ENCODE results near the gene HES5. TPM values are rescaled to one million over a fixed set of nuclear protein-coding genes. Genes with fewer than 3 reads are reported as not detected.

HES5 gene
- total RNA-seq, 1 donor from 2014 or later, result not detected

GRCh38 chr1:2482588-2482987 is 47.5 kb downstream of the HES5 start:
- no peaks in the 10 kb centered on the region for H3K36me3 Mint-ChIP-seq (ENCODE audit: low read depth, unreplicated experiment)
- no peaks in the 10 kb centered on the region for H3K9me3 Mint-ChIP-seq (ENCODE audit: unreplicated experiment)
- no peaks in the 10 kb centered on the region for H3K4me1 Mint-ChIP-seq (ENCODE audit: unreplicated experiment)
- no peak overlapping the region for H3K27ac Mint-ChIP-seq (ENCODE audit: unreplicated experiment)
- no peak for DNase-seq (ENCODE audit: low spot score)
- H3K27me3 Mint-ChIP-seq (ENCODE audit: unreplicated experiment), result peaks cover 7% of the 10 kb centered on the region
- TF ChIP-seq CTCF (IDR thresholded peaks at IDR 0.05; ENCODE audit: unreplicated experiment), result no peak
- H3K4me3 Mint-ChIP-seq (ENCODE audit: unreplicated experiment), result no peak overlapping the region

- H3K27me3 Mint-ChIP-seq (ENCODE audit: unreplicated experiment), result peaks cover 7% of the 10 kb centered on the region
- no peak for TF ChIP-seq CTCF (IDR thresholded peaks at IDR 0.05; ENCODE audit: unreplicated experiment)
- no peaks in the 10 kb centered on the region for H3K4me1 Mint-ChIP-seq (ENCODE audit: unreplicated experiment)
- H3K4me3 Mint-ChIP-seq (ENCODE audit: unreplicated experiment), result no peak overlapping the region
- H3K9me3 Mint-ChIP-seq (ENCODE audit: unreplicated experiment), result no peaks in the 10 kb centered on the region
- no peak overlapping the region for H3K27ac Mint-ChIP-seq (ENCODE audit: unreplicated experiment)
- H3K36me3 Mint-ChIP-seq (ENCODE audit: low read depth, unreplicated experiment), result no peaks in the 10 kb centered on the region
- no peak for DNase-seq (ENCODE audit: low spot score)
Observed at GRCh38 chr1:2481885-2482284, 48.2 kb downstream of the HES5 start.

GRCh38 chr1:2480986-2481364 is 49.1 kb downstream of the HES5 start:
- DNase-seq (ENCODE audit: low spot score), result no peak
- Mint-ChIP-seq H3K36me3 (ENCODE audit: low read depth, unreplicated experiment) (no peaks in the 10 kb centered on the region), H3K4me1 (ENCODE audit: unreplicated experiment) (no peaks in the 10 kb centered on the region), H3K27ac (ENCODE audit: unreplicated experiment) (no peak overlapping the region), H3K9me3 (ENCODE audit: unreplicated experiment) (no peaks in the 10 kb centered on the region), H3K27me3 (ENCODE audit: unreplicated experiment) (peaks cover 7% of the 10 kb centered on the region), H3K4me3 (ENCODE audit: unreplicated experiment) (no peak overlapping the region)
- no peak for TF ChIP-seq CTCF (IDR thresholded peaks at IDR 0.05; ENCODE audit: unreplicated experiment)

GRCh38 chr1:2480236-2480985 is 49.7 kb downstream of the HES5 start:
- no peaks in the 10 kb centered on the region for H3K4me1 Mint-ChIP-seq (ENCODE audit: unreplicated experiment)
- H3K9me3 Mint-ChIP-seq (ENCODE audit: unreplicated experiment), result no peaks in the 10 kb centered on the region
- TF ChIP-seq CTCF (IDR thresholded peaks at IDR 0.05; ENCODE audit: unreplicated experiment), result no peak
- no peaks in the 10 kb centered on the region for H3K36me3 Mint-ChIP-seq (ENCODE audit: low read depth, unreplicated experiment)
- DNase-seq (ENCODE audit: low spot score), result no peak
- H3K27me3 Mint-ChIP-seq (ENCODE audit: unreplicated experiment), result peaks cover 7% of the 10 kb centered on the region
- no peak overlapping the region for H3K27ac Mint-ChIP-seq (ENCODE audit: unreplicated experiment)
- no peak overlapping the region for H3K4me3 Mint-ChIP-seq (ENCODE audit: unreplicated experiment)

GRCh38 chr1:2479618-2480017 is 50.4 kb downstream of the HES5 start:
- no peak for TF ChIP-seq CTCF (IDR thresholded peaks at IDR 0.05; ENCODE audit: unreplicated experiment)
- Mint-ChIP-seq H3K27ac (ENCODE audit: unreplicated experiment) (no peak overlapping the region), H3K4me1 (ENCODE audit: unreplicated experiment) (no peaks in the 10 kb centered on the region), H3K27me3 (ENCODE audit: unreplicated experiment) (peaks cover 5% of the 10 kb centered on the region), H3K4me3 (ENCODE audit: unreplicated experiment) (no peak overlapping the region), H3K36me3 (ENCODE audit: low read depth, unreplicated experiment) (no peaks in the 10 kb centered on the region), H3K9me3 (ENCODE audit: unreplicated experiment) (no peaks in the 10 kb centered on the region)
- no peak for DNase-seq (ENCODE audit: low spot score)

Data from endothelial cell (in vitro differentiated cells).